HG03280 (cell line): ENCODE data around the gene IGSF21.

ENCODE experiments used
- ATAC-seq: cut with Tn5 transposase; IDR thresholded peaks from one replicate; pipeline ENCODE4 v1.9.1; 2021; ENCODE audit warnings: mild to moderate bottlenecking, moderate library complexity; ENCODE audit not compliant: unreplicated experiment

The IGSF21 gene

DNA sequence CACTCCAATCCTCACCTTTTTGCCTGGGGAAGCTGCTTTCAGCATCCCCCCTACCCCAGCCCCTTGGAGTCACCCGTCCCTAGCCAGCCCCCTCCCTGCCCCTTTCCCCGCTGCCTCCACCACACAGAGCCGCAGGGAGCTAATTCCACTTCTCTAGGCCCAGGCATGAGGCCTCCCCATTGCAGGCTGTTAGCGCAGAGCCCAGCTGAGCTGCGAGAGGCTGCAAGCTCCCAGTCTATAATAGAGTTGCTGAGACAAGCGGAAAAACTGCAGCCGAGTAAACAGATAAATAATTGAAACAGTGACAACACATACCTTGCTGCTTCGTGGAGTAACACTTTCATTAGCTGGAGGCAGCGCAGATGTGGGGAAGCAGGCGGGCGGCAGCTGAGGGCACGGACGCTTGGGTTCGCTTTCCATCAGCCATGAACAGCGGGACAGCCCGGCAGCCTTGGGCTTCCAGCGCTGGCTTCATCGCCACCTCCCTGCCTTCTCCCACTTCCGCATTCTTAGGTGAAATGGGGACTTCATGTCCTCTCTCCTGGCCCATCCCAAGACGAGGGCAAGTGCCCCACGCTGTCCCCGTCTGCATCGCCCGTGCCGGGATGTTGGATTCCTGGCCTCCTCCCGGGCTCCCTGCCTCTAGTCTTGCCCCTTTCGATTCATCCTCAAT, 183.3 kb downstream of the IGSF21 start:
- ATAC-seq, result no peak

DNA sequence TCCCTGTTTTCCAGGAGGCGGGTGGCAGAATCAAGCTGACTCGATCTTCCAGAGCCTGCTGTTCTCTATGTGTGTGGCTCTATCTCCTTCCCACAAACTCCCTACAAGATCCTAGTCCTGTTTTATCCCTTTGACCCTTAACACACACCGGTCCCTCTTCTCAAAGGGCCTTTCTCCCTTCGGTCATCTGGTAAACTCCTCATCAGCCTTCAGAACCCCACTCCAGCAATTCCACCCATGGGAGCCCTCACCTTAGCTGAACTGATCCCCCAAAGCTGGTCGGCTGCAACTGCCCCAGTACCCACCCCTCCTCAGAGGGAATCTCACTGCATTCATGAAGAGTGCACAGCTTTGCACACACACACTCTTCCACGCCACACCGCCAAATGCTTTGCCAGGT, 184.9 kb downstream of the IGSF21 start:
- no peak for ATAC-seq

DNA sequence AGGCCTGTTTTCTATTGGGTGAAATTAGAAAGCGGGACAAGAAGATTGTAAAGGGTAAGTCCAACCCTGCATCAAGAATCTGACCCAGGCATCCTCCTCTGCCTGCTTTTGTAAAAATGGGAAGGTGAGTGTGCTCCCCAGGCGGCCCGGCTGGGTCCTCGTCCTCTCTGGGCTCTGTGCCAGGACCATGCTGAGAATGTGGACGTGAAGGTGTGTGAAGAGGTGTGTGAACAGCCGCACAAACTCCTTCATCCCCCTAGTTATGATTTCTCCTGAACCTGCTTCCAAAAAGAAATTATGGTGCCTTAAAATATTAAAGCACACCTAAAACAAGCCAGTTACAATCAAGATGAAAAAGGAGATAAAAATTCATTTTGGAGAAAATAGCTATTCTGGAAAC, 185.7 kb downstream of the IGSF21 start:
- no peak for ATAC-seq

DNA sequence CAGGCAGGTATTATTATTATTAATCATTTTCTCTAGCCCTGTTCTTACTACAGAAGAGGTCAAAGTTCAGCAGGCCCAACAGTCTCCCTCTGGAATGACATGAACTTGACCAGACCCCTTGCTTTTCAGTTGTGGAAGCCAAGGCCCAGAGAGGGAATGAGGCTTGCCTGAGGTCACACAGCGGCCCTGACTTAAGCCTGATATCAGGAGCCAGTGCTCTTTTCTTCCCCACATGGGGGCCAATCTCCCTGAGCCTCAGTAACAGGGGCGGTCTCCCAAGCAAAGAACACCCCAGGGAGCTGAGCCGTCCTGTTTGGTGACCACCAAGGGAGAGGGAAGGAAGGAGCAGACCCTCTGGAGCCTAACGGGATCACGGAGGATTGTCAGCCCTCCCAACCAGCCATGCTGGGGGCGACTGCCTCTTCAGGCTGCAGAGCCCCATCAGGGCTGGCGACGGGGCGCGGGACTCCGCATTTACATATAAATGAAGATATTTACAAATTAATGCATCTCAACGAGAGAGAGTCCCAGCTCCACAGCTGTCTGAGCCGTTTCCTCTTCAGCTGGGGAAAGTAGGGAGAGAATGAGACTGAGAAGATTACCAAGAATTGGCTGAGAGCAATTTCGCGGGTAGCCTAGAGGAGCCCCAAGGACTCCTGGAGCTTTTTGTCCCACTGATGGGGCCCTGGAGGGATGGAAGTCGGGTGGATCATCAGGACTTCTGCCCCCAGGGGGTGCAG, 187.0 kb downstream of the IGSF21 start:
- ATAC-seq, result no peak

DNA sequence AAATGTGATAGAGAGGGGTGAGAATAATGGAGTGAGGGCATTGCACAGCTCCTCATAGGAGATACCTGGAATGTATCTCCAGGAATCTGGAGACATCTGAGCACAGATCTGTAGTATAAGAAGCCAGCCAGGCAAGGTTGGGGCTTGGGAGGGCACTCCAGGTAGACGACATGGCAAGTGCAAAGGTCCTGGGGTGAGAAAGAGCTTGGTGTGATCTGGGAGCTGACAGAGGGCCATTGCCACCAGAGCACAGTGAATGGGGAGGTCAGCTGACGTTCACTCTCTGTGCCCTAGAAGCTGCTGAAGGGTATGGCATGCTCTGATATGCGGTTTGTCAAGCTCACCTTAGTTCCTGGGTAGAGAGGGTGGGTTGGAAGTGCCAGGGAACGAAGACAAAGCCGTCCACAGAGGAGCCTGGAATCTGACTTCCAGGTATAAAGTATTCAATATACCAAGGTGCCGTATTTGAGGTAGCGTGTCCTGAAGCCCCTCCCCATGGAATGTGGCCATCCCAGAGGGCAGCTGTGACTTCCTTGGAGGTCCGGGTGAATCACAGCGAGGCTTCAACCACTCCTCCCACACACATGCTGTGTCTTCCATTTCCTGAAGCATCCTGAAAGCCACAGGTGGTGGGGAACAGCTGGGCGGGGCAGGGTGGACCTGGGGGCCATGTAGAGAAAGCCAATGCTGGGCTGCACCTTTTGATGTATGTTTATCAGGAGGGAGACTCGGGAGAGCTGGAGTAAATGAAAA, 190.5 kb downstream of the IGSF21 start:
- no peak for ATAC-seq

DNA sequence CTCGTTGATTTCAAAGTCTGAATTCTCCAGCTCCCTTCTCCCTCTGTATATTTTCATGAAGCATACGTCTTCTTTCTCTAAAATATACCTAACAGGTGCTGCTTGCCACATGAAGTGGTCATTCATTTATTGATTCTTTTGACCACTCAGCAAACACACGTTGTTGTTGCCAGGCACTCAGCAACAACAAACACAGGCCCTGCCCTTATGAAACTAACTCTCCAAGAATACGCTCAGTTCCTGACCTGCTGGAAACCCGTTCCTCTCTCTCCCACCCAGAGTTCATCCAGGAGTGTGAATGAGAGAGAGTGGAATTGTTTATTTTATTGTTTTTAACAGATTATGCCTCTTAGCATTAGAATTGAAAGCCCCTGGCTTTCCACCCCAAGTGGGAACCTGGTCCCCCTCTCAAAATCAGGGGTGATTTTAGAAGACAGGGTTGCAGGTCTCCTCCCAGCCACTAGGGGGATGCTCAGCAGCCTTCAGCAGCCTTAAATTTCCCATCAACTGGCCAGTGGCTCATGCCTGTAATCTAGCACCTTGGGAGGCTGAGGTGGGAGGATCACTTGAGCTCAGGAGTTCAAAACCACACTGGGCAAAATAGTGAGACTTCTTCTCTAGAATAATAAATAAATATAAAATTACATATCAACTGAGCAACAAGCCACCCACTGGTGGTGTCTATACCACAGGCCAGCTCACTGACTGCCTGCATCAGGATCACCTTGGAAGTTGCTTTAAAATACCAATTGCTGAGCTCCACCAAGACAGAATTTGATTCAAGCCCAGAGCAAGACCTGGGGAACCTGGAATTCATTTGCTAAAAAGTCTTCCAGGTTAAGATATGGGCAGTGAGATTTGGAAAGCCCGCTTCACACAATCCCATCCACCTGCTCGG, 192.1 kb downstream of the IGSF21 start:
- no peak for ATAC-seq

DNA sequence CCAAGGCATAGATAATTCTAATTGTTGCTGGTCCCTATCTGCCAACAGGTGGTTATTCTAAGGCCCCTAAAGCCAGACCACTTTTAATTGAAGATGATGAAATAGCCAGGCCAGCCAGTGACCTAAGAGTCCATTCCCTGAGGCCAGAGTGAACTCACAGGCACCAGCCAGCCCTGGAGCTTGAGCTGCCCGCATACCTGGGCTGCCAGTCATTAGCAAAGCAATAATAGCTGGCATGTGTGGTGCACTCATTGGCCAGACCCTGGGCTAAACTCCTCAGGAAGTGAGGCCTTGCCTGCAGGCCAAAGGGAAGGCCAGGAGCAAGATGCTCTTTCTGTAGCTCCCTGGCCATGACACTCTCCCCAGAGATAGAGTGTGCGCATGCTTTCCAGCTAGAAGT, 192.8 kb downstream of the IGSF21 start:
- ATAC-seq, result no peak

DNA sequence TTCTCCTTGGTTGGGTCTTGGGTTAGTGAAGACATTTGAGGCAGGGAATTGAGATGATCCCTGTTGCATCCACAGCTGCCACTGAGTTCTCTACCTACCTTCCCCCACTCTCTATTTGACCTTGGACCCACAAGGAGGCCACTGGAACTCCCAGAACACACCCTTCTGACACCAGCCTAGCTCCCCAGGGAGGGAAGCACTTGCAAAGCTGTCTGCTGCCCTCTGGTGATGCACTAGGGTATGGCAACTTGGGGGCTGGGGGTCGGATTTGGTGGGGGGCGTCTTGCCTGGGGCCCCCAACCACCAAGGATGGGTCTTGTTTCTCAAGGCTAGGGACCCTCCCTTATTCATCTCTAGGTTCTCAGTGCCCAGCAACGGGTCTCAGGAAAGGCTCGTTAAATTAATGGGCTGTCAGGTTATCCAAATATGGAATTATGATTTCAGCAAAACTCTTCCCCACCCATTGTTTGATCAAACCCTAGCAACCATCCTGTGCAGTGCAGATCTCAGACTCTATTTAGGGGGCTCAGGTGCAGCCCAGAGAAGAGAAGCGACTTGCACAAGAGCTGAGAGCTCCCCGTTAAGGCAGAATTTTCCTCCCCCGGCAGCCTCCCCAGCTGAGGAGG, 195.3 kb downstream of the IGSF21 start:
- ATAC-seq, result no peak

DNA sequence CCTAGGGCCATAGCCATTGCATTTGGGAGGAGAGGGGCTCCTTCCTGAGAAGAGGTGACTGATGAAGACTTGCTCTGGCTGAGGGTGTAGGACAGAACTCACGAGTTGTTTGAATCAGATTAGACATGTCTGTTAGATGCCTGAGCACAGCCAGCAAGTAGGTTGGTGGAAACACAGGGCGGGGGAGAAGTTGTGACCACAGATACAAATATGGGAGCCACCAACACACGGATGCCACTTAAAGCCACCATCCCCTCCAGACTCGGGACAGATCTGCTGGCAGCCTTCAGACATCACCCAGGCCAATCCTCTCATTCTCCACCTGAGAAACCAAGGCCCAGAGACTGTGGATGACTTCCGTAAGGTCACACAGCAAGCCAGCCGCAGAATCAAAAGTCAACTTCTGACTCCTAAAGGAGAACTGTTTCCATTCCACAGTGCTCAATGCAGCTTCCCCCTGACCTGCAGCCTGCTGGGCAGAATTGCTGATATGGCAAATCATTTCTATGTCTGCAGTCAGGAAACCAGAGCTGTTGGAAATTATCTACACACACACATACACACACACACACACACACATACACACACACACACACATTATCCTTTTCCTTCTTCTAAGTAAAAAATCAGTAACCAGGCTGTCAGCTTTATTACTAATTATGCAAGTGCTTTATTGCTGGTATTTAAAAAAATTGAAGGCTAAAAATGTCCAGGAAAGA, 196.7 kb downstream of the IGSF21 start:
- ATAC-seq, result no peak

DNA sequence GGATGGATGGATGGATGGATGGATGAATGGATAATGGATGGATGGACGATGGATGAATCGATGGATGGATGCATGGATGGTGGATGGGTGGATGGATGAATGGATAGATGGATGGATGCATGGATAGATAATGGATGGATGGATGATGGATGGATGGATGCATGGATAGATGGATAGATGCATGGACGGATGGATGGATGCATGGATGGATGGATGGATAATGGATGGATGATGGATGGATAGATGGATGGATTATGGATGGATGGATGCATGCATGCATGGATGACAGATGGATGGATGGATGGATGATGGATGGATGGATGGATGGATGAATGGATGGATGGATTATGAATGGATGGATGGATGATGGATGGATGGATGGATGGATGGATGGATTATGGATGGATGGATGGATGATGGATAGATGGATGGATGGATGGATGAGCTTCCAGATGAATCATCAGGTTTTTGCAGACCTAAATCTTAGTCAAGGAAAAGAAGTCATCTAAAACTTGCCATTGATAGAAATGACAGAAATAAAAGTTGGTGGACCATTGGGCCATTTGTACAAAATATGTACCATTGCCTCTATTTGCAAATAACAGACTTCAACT, 197.7 kb downstream of the IGSF21 start:
- ATAC-seq, result no peak

DNA sequence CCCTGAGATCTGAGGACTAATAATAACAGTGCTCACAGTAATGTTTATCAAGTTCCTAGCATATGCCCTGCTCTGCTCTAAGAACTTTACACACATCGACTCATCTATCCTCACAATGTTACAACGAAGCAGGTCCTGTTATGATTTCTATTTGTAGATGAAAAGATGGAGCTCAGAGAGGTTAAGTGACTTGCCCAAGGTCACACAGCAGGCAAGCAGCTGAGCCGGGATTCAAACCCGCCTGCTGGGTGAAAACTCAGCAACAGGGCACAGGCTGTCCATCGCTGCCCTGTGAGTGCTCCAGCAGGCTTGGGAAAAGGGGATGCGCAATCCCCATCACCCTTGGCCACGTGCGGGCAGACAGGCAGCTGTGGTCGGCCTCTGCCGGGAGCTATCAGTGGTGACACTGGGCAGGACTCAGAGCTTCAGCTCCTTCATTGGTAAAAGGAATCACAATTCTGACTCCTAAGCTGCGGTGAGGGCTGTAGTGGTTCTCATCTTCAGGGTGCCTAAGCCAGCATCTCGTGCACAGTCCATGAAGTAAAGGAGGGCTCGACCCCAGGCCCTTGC, 199.8 kb downstream of the IGSF21 start:
- ATAC-seq, result no peak

DNA sequence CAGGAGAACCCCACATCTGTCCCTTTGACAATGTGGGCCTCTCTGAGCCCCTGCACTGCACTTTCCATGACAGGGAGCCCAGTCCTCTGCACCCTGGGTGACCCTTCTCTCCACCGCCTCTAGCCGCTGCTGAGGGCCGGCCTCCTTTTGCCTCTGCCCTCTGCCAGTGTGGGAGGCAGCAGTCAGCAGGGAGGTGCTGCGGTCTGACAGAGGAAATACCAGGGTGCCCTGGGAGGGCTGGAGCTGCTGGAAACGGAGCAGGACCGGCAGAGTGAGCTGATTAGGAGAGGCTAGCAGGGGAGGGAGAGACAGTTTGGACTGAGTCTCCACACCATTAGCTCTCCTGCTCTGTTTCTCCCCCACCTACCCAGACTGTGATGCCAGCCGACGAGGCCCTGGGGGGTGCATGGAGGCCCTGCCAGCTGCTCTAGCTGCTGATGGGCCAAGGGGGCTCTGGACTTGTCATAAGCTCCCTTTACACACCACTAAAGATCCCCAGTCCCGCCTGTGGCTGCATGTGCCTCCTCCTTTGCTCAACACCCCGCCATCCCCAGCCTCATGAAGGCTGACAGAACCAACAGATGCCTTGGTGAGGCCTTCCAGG, 202.1 kb downstream of the IGSF21 start:
- no peak for ATAC-seq

DNA sequence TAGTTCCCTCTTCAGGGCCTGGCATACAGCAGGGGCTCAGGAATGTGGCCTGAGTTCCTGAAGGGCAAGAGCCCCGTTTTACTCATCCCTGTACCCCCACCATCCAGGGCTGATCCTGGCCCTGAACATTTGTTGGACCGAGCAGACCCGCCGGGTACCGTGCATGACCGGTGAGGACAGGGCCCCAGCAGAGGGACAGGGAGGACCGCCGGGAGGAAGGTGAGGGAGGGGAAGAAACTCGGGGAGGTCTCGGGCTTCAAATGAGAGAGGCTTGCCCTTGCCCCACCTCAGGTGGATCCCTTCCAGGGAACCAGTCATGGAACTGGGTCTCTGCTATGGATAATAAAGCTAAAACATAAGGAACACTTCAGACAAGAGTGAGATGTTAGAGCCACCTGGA, 205.4 kb downstream of the IGSF21 start:
- ATAC-seq, result no peak

DNA sequence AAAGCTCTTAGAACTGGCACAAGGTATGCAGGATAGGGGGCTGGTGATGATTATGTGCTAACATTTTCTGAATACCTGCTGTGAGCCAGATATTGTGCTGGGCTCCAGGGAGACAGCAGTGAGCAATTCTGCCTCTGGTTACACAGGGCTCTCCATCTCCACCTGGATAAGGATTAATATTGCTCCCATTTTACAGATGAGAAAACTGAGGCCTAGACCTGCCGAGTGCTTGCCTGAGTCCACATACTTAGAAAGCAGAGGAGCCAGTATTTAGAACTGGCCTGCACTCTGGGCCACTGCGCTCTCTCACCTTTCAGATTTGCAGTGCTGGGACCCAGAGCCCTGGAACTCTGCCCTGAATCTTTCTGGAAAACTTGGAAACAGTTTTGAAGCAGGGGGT, 205.9 kb downstream of the IGSF21 start:
- no peak for ATAC-seq

DNA sequence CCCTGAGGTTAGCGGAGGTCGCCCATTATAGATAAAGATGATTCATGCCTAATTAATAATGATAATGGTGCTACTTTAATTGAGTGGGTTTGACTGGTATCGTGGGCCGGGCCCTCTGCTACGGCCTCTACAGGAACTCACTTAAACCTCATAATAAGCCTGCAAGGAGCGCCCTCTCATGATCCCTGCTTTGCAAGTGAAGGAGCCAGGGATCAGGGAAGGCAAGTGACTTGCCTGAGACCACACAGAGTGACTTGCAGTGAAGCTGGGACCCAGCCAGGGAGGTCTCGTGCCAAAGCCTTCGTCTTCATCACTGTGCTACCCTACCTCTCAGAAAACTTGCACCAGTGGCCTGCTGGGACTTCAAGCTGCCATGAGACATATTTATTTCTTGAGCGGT, 206.8 kb downstream of the IGSF21 start:
- ATAC-seq, result no peak

DNA sequence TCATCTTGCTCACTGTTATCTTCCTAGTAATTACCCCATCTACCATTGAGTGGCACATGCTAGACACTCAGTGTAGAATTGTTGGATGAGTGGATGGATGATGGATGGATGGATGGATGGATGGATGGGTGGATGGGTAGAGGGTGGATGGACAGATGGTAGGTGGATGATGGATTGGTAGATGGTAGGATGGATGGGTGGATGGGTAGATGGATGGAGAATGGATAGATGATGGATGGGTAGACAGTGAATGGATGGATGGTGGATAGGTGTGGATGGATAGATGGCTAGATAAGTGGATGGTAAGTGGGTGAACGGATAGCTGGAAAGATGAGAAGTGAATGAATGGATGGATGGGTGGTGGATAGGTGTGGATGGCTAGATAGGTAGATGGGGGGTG, 207.9 kb downstream of the IGSF21 start:
- no peak for ATAC-seq

DNA sequence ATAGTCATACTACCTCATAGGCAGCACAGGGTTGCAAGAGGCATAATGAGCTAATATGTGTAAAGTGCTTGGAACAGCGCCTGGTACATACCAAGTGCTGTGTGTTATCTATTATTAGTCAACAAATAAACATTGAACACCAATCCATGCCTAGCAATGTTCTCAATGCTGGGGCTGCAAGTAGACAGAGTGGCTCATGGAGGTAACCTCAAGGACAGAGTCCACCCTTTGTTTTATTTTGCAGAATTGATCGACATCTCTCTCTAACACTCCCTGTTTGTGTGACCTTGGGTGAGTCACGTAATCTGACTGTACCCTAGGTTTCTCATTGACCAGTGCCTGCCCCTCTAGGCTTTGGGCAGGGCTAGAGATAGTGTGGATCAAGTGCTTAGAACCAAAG, 209.2 kb downstream of the IGSF21 start:
- ATAC-seq, result no peak

DNA sequence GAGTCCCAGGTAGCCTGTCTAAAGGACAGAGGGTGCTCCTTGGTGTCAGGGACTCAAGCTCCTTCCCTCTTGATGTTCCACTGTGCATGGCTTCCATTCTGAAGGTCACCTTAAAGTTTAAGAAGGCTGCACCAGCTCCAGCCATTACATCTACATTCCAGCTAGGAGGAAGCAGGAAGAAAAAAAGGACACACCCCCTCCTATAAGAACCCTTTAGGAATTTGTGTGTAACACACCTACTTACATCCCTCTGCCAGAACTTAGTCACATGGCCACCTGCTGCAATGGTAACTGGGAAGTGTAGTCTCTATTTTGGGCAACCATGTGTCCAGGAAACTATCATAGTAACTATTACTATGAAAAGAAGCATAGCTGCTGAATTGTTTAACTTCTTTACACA, 211.5 kb downstream of the IGSF21 start:
- no peak for ATAC-seq

DNA sequence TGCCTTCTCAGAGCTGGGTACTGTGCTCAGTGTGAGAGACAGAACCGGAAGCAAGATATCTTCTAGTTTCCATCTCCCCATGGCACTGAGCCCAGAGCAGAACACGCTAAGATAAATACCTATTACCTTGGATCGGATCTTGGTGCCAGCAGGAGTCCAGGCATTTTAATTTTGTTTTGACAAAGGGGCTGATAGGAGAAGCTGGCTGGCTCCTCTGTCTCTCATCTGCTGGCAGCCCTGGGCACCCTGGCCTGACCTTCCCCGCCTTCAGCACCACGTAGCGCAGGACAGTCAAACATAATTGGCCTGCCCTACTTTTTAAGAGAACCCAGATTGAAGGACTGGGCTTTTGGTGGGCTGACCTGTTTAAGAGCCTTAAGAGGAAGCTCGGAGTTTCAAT, 212.5 kb downstream of the IGSF21 start:
- no peak for ATAC-seq
